Gastrocnemius medialis (tissue), 4 donors: ENCODE measurements around the gene SPEG. TPM values are rescaled to one million over a fixed set of nuclear protein-coding genes. Genes with fewer than 3 reads are reported as not detected.

Experiments
- ATAC-seq, 2 donors: fragments of 150-250 bp; one replicate each; pipeline ENCODE4 v1.9.1; 2016
- DNase-seq, 2 donors: peaks; one replicate each; pipeline ENCODE4 v3.0.0-alpha.2; 2019
- H3K27ac ChIP-seq, 4 donors: fragments of 200-600 bp; sonication (generic); 1 replicate in 1 of 4; 2 replicates in 3 of 4; pipeline ENCODE4 v1.5.1; 2016 to 2018; ENCODE audit warnings: mild to moderate bottlenecking in 2 of 4, moderate library complexity in 1 of 4
- H3K27me3 ChIP-seq, 3 donors: fragments of 200-600 bp; sonication (generic) in 2 of 3; 1 replicate in 1 of 3; 2 replicates in 2 of 3; pipeline versions ENCODE4 v1.5.1 to v1.6.0; 2016 to 2019; ENCODE audit warnings: mild to moderate bottlenecking in 1 of 3, moderate library complexity in 1 of 3
- H3K36me3 ChIP-seq, 2 donors: fragments of 200-600 bp; sonication (generic) in 1 of 2; one replicate each; pipeline ENCODE4 v1.5.1; 2017 to 2018
- H3K4me1 ChIP-seq, 2 donors: fragments of 200-600 bp; sonication (generic) in 1 of 2; one replicate each; pipeline ENCODE4 v1.5.1; 2016 to 2017; ENCODE audit warnings: mild to moderate bottlenecking in 2 of 2
- H3K4me3 ChIP-seq, 4 donors: fragments of 200-600 bp; sonication (generic) in 3 of 4; 1 replicate in 1 of 4; 2 replicates in 3 of 4; pipeline ENCODE4 v1.5.1; 2016 to 2019; ENCODE audit warnings: mild to moderate bottlenecking in 2 of 4
- H3K9me3 ChIP-seq, 3 donors: fragments of 200-600 bp; sonication (generic) in 2 of 3; 1 replicate in 1 of 3; 2 replicates in 2 of 3; pipeline ENCODE4 v1.5.1; 2016 to 2019
- POLR2A ChIP-seq, 2 donors: fragments of 450-650 bp; IDR thresholded peaks; one replicate each; pipeline ENCODE4 v1.6.1; 2017; ENCODE audit warnings: antibody characterized with exemption in 2 of 2, mild to moderate bottlenecking in 2 of 2, moderate library complexity in 2 of 2
- in situ Hi-C, 4 donors: fragments of 200-750 bp; cut with MboI; loops; one replicate each; pipeline versions ENCODE4 v1.15.0 to v1.8.0; 2017; ENCODE audit warnings: low sequenced_read_pairs in 4 of 4
- intact Hi-C: fragments of 100-400 bp; cut with DNase I; formaldehyde crosslinking; loops from one replicate; pipeline ENCODE4 v1.15.1; 2023; ENCODE audit warnings: low total_unique reads
- total RNA-seq, 4 donors: library from RNA; depleted of rRNA; stranded (reverse); fragments of >200 nt; gene quantifications; one replicate each; pipeline versions ENCODE4 v1.1.0 to v1.2.3, GENCODE V29; 2016
- TF ChIP-seq, protein P1 (sequence below), 5 experiments: fragments of 450-650 bp in 3 of 5; fragments of 200-600 bp in 2 of 5; sonication (generic) in 2 of 5; IDR thresholded peaks in 4 of 5; conservative IDR thresholded peaks in 1 of 5; 1 replicate in 4 of 5; 2 replicates in 1 of 5; pipeline ENCODE4 v1.5.1; 2016 to 2019; ENCODE audit warnings: antibody characterized with exemption in 5 of 5, mild to moderate bottlenecking in 3 of 5, moderate library complexity in 3 of 5

SPEG gene
- total RNA-seq, 4 donors from 2014 or later, result 104 to 387 (median 222) TPM

DNA sequence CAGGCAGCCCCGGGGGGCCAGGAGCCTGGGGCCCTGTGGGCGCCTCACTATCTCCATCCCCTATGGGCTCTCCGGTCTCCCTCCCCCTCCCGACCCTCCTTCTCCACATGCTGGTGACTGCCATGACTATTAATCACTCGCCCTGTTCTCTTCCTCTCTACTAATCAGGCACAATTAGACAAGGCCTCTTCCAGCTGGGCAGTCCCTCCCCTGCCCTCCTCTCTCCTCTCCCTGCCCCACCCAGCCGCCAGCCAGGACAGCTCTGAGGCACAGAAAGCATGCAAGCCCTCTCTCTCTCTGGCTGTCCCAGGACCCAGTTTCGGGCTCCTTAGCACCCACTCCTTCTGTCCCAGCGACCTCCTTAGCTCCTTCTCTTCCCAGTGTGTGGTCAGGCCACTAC is 85.4 kb downstream of the SPEG start:
- peaks cover 3 to 6% of the 10 kb centered on the region in 2 donors for H3K4me1 ChIP-seq
- no peak for ATAC-seq
- intact Hi-C loops, result no loop called here
- peaks cover 23 to 33% (median 28%) of the 10 kb centered on the region in 3 donors for H3K27me3 ChIP-seq
- H3K4me3 ChIP-seq, result no peak overlapping the region
- TF ChIP-seq, protein P1, sequence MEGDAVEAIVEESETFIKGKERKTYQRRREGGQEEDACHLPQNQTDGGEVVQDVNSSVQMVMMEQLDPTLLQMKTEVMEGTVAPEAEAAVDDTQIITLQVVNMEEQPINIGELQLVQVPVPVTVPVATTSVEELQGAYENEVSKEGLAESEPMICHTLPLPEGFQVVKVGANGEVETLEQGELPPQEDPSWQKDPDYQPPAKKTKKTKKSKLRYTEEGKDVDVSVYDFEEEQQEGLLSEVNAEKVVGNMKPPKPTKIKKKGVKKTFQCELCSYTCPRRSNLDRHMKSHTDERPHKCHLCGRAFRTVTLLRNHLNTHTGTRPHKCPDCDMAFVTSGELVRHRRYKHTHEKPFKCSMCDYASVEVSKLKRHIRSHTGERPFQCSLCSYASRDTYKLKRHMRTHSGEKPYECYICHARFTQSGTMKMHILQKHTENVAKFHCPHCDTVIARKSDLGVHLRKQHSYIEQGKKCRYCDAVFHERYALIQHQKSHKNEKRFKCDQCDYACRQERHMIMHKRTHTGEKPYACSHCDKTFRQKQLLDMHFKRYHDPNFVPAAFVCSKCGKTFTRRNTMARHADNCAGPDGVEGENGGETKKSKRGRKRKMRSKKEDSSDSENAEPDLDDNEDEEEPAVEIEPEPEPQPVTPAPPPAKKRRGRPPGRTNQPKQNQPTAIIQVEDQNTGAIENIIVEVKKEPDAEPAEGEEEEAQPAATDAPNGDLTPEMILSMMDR (IDR thresholded peaks at IDR 0.05 in 4 of 5, conservative IDR thresholded peaks at IDR 0.05 in 1 of 5), result no peak
- no peak for TF ChIP-seq POLR2A (IDR thresholded peaks at IDR 0.05)
- no peaks in the 10 kb centered on the region for H3K9me3 ChIP-seq
- no peak for DNase-seq
- H3K36me3 ChIP-seq, result no peaks in the 10 kb centered on the region
- no peak overlapping the region for H3K27ac ChIP-seq
- in situ Hi-C loops, result loop anchor here in 2 of 4 donors (10.0 kb wide), 1 partner anchor 45 kb away; no protein-coding TSS in a partner anchor

DNA sequence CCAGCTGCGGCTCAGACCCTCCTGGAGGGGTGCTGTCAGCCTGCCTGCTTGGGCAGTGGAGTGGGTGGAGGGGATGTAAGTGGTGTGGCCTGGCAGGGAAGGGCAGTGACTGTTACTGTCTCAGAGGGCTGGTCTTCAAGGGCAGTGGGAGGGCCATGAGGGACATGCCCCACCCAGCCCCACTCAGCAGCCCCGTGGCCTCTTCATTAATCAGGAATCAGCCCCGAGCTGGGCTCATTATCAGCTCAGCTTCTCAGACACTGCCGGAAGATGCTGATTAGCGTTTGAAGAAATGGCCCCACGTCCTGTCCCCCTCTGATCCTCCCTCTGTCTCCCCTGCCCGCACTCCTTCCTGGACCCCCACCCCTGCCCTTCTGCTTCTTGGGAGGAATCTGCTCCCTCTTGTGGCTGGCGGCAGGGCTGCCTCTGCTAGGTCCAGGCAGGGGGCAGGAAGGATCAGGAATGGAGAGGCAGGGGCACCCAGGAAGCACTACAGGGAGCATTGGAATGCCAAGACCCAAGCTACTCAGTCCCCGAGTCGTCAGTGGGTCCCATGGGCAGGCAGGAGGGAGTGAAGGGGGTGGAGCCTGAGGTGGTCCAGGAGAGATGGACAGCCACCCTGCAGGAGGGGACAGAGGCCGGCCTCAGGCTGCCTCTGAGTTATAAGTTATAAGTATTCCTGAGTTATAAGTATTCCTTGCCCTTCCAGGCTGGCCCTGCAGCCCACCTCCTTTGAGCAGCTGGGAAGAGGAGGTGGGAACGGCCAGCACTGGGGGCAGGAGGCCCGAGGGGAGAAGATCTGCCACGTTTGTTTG is 86.6 kb downstream of the SPEG start:
- Histone ChIP-seq H3K36me3 (no peaks in the 10 kb centered on the region), H3K9me3 (no peaks in the 10 kb centered on the region), H3K4me3 (no peak overlapping the region), H3K27ac (no peak overlapping the region), H3K4me1 (peaks cover 3 to 6% of the 10 kb centered on the region in 2 donors), H3K27me3 (peaks cover 23 to 34% (median 25%) of the 10 kb centered on the region in 3 donors)
- no peak for ATAC-seq
- DNase-seq, result no peak
- intact Hi-C loops, result no loop called here
- in situ Hi-C loops, result loop anchor here in 2 of 4 donors (10.0 kb wide), 1 partner anchor 46 kb away; no protein-coding TSS in a partner anchor
- TF ChIP-seq POLR2A (IDR thresholded peaks at IDR 0.05), result no peak
- TF ChIP-seq, protein P1 (IDR thresholded peaks at IDR 0.05 in 4 of 5, conservative IDR thresholded peaks at IDR 0.05 in 1 of 5), result peak in 4 of 5 experiments; percentile 8 to 43 (median 36)

DNA sequence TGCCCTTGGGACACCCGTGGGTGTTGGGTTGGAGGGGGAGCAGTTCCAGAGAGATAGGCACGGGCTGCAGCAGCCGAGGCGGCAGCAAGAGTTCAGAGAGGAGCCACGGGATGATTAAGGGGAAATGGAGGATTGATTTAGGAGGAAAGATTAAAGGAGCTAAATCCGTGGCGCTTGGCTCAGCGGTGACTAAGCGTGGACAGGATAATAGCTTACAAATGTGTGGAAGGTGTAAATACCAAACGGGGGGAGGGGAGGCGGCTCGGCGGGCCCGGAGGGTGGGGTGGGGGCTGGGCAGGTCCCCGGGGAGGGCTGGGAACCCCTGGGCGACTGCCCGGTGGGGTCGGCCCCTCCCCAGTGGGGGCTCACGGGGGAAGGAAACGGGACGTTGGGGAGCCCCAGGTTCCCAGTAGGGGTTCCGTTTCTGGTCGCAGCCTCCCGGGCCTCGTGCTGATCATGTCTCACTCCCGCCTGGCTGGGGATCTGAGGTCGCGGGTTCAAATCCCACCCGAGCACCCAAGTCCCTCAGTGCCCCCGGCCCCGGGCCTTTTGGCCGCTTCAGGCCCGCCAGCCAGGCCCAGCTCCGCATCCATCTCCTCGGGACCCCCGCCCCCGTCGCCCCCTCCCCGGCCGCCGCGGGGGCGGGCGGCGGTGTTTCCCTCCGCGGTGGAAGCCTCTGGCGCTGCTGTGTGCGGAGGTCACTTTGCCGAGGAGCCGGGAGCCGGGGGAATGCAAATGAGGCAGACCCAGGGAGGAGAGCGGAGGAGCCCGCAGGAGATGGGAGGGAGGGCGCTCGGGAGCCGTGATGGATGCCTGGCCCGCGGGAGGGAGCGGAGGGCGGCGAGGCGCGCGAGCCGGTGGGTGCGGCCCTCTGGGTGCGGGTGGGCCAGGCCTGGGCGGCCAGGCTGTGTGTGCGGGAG is 87.7 kb downstream of the SPEG start:
- H3K27ac ChIP-seq, result no peak overlapping the region
- H3K4me1 ChIP-seq, result peaks cover 3 to 6% of the 10 kb centered on the region in 2 donors
- no peak for TF ChIP-seq POLR2A (IDR thresholded peaks at IDR 0.05)
- TF ChIP-seq, protein P1 (IDR thresholded peaks at IDR 0.05 in 4 of 5, conservative IDR thresholded peaks at IDR 0.05 in 1 of 5), result no peak
- H3K9me3 ChIP-seq, result no peaks in the 10 kb centered on the region
- DNase-seq (no peak), ATAC-seq (no peak)
- intact Hi-C loops, result no loop called here
- peak overlapping the region in 1 of 4 donors; percentile 17 for H3K4me3 ChIP-seq
- H3K27me3 ChIP-seq, result peaks cover 23 to 34% (median 25%) of the 10 kb centered on the region in 3 donors
- H3K36me3 ChIP-seq, result no peaks in the 10 kb centered on the region
- in situ Hi-C loops, result loop anchor here in 2 of 4 donors (10.0 kb wide), 1 partner anchor 48 kb away; no protein-coding TSS in a partner anchor

DNA sequence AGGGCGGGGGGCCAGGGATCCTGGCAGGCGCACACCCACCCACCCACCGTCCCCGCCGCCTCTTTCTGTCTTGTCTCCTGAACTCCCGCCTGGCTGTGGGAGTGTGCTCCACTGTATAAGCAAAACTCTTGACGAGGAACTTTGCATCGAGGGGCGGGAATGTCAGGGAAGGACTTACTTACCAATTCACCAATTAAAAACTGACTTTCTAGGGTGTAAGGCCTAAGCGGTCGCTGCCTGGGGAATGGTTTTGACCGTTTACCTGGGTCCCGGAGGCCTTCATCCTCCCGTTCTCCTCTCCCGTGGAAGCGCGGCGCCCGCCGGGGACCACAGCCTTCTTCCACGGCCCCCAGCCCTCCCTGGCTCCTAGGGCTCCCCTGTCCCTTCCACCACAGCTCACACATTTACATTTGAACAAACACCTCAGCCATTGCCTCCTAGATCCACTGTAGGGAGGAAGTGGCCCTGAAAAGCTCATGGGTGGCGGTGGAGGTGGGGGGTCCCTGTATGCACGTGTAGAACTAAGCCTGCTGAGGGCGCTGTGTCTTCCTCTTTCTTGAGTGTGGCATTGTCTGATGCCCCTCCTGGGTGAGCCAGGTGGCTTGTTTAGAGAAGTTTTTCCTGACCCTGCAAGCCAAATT is 88.5 kb downstream of the SPEG start:
- peak overlapping the region in 1 of 4 donors; percentile 17 for H3K4me3 ChIP-seq
- intact Hi-C loops, result no loop called here
- no peaks in the 10 kb centered on the region for H3K36me3 ChIP-seq
- no peak for TF ChIP-seq POLR2A (IDR thresholded peaks at IDR 0.05)
- TF ChIP-seq, protein P1 (IDR thresholded peaks at IDR 0.05 in 4 of 5, conservative IDR thresholded peaks at IDR 0.05 in 1 of 5), result no peak
- H3K27ac ChIP-seq, result no peak overlapping the region
- DNase-seq (no peak), ATAC-seq (no peak)
- in situ Hi-C loops, result loop anchor here in 2 of 4 donors (10.0 kb wide), 1 partner anchor 48 kb away; no protein-coding TSS in a partner anchor
- H3K9me3 ChIP-seq, result no peaks in the 10 kb centered on the region
- peaks cover 3 to 6% of the 10 kb centered on the region in 2 donors for H3K4me1 ChIP-seq
- H3K27me3 ChIP-seq, result peaks cover 23 to 34% (median 25%) of the 10 kb centered on the region in 3 donors
